D721Med (cell line): Measurements from ENCODE around the gene MTPN.

ENCODE experiments used
- DNase-seq: peaks from one replicate; pipeline ENCODE4 v3.0.0; 2011; ENCODE audit warnings: low spot score; ENCODE audit not compliant: insufficient read length
- FAIRE-seq: peaks from 2 replicates; lab custom pipeline; 2011; peaks lifted over from hg19 to GRCh38; lab: Jason Lieb, UNC
- CTCF ChIP-seq: IDR thresholded peaks from 2 replicates; pipeline ENCODE4 v1.5.1; 2012; ENCODE audit warnings: mild to moderate bottlenecking, control low read depth; ENCODE audit not compliant: insufficient read depth; ENCODE audit errors: missing control alignments

MTPN gene

GRCh38 chr7:135965602-135966001 lies 11.6 kb downstream of the MTPN start:
- FAIRE-seq (no peak), DNase-seq (no peak)
- no peak for TF ChIP-seq CTCF

DNA sequence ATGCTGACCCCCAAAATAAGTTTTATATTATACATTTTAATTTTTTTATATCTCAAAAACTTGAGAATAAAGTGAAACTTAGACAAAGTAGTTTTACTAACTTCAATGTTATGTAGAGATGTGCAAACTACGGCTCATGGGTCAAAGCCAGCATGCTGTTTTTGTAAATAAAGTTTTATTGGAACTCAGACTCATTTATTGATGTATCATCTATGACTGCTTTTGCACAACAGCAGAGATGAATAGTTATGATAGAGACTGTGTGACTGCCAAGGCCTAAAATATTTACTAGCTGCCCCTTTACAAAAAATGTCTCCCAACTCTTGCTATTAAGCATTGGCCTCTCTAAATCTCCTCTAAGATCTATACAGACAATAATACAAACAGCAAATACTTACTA lies 12.4 kb downstream of the MTPN start:
- FAIRE-seq (no peak), DNase-seq (no peak)
- no peak for TF ChIP-seq CTCF

- FAIRE-seq (no peak), DNase-seq (no peak)
- no peak for TF ChIP-seq CTCF
Observed at GRCh38 chr7:135964274-135964673, 12.9 kb downstream of the MTPN start.

GRCh38 chr7:135962802-135963201 lies 14.4 kb downstream of the MTPN start:
- no peak for TF ChIP-seq CTCF
- no peak for DNase-seq
- FAIRE-seq: no peak

DNA sequence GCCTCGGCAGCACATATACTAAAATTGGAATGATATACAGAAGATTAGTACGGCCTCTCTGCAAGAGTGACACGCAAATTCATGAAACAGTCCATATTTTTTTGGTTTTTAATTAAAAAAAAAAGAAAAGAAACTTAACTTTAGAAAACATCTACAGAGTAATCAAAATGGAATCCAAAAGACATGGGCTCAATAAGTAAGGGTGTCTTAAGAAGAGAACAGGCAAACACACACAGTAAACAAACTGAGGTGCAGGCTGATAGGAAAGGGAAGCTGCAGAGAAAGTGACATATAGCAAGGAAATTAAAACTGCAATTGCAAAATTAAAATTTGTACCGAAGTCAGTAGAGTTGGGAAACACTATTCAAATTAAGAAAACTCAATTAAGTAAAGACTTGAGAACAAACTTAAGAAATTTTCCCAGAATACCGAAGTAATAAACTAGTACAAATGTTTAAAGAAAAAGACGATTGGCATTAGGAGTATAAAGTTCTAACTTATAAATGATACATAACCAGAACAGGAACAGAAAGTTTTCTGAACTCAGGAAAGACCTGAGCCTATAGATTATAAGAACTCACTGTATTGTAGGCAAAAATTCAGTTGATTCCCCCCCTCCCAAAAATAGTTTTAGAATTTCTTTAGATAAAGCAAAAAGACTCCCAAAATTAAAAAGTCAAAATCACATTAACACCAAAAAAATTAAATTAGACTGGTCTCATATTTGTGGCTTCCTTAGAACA lies 16.3 kb downstream of the MTPN start:
- FAIRE-seq (no peak), DNase-seq (no peak)
- no peak for TF ChIP-seq CTCF

GRCh38 chr7:135959646-135960363 lies 17.4 kb downstream of the MTPN start:
- DNase-seq (no peak), FAIRE-seq (no peak)
- TF ChIP-seq CTCF: no peak

GRCh38 chr7:135958173-135958572 lies 19.0 kb downstream of the MTPN start:
- no peak for TF ChIP-seq CTCF
- DNase-seq: no peak
- FAIRE-seq: no peak
